HG03108 (cell line): ENCODE measurements around the gene SLCO2B1.

Experiments used
- ATAC-seq: cut with Tn5 transposase; IDR thresholded peaks from one replicate; pipeline ENCODE4 v1.9.1; 2021; ENCODE audit warnings: moderate library complexity; ENCODE audit not compliant: unreplicated experiment

SLCO2B1 gene

DNA sequence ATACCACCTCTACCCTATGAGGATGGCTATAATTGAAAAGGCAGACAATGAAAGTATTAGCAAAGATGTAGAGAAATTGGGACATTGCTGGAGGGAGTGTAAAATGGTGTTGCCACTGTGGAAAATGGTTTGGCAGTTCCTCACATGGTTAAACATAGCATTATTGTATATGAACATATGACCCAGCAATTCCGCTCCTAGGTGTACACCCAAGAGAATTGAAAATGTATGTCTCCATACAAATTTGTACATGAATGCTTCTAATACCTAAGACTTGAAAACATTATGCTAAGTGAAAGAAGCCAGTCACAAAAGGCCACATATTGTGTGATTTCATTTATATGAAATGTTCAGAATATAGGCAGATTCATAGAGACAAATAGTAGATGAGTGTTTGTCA, 10.0 kb downstream of the SLCO2B1 start:
- ATAC-seq: no peak

DNA sequence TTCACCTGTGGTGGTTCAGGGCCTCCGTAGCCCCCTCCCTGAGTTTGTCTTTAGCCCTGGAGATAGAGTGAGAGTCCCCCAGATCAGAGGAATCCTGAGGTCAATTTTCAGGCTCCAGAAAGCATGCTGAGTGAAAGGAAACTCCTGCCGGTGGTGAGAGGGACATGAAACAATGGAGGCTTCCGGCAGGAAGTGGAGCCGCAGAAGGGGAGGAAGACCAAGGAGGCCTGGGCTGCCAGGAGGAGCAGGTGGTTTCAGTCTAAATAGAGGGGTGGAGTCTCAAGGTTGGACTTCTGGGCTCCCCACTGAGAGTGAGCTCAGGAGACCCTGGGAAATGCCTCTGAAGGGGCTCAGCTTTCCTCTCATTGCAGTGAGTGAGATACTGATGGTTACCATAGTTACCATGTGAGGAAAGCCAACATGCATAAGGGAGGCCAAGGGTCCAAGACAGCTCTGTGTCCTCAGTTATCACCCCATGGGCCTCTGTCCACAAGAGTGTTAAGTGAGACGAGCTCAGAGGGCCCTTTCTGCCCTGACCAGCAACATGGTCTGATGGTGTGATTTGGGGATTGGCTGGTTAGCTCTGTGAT, 10.7 kb downstream of the SLCO2B1 start:
- no peak for ATAC-seq

DNA sequence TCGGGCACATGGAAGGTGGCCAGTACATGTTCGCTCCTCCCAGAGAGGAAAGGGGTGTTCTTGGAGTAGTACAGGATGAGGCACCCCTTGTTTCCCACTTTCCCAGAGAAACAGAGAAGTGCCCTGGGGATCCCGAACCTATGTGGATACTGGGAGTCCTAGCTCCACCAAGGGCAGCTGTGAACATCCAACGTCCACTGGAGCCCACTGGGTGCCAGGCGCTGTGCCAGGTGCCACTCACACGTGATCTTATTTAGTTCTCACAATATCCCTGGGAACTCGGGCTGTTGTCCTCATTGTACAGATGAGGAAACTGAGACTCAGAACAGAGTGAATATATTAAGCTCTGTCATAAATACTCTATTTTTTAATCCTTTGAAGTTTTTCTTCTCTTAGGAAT, 12.0 kb downstream of the SLCO2B1 start:
- no peak for ATAC-seq

DNA sequence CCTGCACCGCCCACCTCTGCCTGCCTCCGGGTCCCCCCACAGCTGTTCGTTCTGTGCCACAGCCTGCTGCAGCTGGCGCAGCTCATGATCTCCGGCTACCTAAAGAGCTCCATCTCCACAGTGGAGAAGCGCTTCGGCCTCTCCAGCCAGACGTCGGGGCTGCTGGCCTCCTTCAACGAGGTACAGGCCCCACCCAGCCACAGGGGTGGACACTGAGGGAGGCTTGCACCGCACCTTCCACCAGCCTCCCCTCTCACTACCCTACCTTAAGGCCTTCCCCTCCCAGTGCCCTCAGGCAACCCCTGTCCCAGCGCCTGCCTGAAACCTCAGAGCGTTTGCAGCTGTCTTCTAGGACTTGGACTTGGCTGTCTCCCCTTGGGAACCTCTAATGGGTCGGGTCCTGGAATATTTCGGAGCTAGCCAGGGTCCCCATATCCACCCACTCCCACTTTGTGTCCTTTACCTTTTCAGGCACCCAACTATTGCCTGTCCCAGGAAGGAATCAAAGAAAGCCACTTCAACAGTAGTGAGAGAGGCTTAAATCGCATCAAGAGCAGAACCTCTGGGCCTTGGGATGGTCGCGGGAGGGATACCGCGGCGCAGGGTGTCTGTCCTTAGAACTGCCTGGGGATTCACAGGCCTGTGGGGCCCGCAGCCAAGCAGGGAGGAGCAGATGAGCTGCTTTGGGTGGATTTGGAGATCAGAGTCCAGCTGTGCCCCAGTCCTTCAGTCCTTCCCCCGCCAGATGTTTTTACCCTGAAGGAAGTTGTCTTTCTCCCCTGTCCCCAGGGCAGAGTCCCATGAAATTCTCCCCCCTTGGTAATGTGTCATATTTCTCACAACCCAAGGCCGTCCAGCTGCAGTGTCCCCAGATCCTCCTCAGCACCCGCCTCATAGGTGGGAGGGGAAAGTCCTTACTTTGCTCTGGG, 13.3 kb downstream of the SLCO2B1 start:
- no peak for ATAC-seq

DNA sequence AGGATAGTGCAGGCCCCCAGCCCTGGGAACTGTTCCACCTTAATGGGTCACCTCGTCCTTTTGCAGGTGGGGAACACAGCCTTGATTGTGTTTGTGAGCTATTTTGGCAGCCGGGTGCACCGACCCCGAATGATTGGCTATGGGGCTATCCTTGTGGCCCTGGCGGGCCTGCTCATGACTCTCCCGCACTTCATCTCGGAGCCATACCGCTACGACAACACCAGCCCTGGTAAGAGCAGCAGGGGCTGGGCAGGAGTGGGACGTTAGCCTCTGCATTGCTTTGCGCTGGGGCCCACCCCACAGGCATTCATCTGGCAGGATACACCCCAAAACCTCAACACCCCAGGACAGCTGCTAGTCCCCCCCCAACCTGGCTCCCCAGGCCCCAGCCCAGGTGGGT, 14.8 kb downstream of the SLCO2B1 start:
- ATAC-seq: no peak

DNA sequence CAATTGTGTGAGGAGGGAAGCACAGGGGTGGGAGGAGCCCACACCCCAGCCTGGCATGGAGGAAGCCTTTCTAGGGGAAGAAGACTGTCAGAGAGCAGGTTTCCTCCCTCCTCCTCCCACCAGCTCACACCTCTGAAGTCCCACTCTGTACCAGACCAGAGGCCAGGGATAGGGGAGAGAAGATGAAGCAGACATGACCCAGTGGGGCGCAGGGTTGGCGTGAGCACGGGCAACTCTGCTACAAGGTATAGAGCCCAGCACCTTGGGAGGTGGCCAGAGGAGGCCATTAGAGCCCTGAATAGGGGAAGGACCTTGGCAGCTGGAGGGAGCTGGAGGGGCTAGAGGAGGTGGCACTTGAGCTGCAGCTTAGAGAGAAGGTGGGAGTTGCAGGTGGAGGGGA, 15.9 kb downstream of the SLCO2B1 start:
- ATAC-seq: no peak

DNA sequence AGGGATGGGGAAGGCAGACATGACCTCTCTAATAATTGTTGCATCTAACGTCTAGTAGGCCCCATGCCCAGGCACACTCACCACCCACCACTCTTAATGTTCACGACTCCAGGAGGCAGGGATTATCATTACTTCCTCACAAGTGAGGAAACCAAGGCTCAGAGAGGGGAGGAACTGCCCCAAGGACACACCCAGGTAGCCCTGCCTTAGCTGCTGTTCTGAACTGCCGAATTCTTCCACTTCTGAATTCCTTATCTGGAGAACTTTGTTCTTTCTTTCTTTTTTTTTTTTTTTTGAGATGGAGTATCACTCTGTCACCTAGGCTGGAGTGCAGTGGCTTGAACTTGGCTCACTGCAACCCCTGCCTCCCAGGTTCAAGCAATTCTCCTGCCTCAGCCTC, 16.7 kb downstream of the SLCO2B1 start:
- no peak for ATAC-seq

DNA sequence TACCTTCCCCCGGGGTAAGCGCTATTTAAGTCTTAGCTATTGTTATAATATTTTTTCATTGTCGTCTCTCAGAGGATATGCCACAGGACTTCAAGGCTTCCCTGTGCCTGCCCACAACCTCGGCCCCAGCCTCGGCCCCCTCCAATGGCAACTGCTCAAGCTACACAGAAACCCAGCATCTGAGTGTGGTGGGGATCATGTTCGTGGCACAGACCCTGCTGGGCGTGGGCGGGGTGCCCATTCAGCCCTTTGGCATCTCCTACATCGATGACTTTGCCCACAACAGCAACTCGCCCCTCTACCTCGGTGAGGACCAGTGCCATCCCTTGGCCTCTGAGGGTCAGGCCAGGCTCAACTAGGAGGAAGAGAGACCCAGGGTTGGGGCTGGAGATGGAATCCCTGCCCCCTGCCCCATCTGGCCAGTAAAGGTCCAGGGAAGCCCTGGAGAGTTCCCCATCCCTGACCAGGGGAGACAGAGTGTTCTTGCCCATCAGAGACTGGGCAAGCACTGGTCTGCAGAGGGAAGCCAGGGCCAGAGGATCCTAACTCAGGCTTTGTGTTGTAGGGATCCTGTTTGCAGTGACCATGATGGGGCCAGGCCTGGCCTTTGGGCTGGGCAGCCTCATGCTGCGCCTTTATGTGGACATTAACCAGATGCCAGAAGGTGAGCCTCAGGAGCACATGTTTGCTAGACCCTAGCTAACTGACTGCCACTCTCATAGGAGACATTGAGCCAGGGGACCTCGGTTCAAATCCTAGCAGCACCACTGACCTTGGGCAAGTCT, 18.4 kb downstream of the SLCO2B1 start:
- no peak for ATAC-seq

DNA sequence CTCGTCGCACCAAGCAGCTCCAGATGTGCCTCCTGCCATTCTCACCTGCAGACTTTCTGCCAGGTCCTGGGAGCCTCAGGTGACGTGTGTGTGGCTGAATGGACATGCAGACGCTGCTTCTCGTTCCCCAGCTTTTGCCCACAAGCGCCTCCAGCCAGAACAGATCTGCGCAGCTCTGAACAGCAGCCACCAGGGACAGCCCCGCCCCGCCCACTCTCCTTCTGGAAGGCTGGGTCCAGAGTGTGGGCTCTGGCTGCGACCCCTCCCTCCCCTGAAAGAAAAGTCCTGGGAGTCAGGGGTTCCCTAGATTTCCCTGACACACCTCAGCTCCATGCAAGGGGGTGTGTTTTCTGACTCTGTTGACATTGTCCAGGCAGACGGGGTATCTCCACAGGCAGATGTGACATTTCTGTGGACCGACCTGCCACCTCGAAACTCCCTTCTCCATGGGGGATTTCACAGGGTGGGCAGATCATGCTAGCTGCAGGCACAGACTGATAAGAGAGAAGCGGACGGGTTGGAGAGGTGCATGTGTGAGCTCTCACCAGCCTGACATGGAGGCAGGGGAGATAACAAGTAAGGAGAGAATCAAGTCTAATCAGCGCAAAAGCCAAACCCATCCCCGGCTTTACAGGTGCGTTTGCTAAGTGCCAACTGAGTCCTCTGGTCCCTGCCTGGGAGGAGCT, 19.8 kb downstream of the SLCO2B1 start:
- ATAC-seq: no peak

DNA sequence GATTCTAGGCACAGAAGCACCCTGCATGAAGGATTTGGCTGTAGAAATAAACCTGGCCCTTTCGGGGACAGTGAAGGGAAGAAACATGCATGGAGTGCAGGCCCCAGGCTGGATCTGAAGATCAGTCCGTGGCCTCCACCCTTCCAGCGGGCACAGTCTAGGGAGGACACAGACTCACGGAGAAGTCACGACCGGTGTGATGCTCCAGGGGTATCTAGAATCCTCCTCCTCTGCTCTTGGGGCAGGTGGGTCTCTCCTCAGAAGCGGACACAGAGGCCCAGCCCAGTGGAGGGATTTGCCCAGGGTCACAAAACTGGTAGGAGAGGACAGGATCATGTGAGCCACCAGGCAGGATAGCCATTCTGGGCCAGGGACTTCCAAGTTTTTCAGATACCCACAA, 22.4 kb downstream of the SLCO2B1 start:
- no peak for ATAC-seq

DNA sequence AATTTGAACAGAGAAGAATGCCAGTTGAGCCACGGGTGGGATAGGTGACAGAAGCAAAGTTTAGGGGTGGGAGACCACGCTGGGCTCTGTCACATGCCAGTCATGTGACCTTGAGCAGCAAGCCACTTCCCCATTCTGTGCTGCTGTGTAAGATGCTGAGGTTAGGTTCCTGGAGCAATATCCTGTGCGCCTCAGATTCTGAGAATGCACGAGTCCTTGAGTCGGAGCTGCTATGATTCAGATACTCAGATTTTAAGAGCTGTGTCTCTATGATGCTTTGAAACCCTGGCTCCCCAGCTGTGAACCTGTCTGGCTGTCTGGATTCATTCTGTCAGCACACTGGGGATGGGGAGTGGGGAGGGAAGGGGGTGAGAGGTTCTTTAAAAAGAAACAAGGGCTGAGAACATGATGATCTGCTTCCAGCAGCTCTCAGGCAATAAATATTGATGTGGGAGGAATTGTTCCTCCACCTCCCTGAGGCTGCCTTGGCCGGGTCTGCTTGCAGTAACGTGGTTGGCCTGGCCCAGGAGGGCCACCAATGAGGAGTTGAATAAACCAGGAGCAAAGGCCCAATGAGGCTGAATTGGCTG, 24.0 kb downstream of the SLCO2B1 start:
- ATAC-seq: no peak

DNA sequence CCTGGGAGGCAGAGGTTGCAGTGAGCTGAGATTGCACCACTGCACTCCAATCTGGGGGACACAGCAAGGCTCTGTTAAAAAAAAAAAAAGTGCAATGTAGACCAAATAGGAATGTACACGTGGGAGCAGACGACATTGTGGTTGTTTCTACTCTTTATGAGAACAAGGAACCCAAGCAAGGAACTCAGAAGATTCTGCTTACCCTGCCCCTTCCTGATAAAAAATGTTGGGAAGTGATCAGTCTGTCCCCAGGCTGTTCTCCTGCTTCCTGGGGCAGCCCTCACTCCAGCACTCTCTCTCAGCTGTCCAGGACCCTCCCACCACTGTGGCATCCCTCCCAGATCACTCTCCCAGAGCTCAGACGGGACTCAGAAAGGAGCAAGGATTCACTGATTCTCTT, 31.8 kb downstream of the SLCO2B1 start:
- ATAC-seq: no peak

DNA sequence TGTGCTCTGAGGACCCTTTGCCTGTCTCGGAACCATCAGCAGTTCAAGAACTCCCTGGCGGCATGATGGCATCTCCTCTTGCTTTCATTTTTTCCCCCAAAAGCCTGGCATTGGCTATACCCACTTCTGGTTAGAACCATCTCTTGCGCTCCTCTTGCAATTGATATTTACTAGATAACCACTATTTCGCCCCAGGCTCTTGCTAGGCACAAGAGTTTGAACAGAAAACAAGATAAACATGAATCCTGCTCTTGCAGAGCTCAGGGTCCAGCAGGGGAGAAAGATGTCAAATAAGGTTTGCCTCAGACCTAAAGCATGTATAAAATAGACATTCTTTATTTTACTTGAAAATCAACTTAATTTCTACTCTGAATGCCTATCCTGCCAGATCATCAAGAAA, 33.1 kb downstream of the SLCO2B1 start:
- no peak for ATAC-seq

DNA sequence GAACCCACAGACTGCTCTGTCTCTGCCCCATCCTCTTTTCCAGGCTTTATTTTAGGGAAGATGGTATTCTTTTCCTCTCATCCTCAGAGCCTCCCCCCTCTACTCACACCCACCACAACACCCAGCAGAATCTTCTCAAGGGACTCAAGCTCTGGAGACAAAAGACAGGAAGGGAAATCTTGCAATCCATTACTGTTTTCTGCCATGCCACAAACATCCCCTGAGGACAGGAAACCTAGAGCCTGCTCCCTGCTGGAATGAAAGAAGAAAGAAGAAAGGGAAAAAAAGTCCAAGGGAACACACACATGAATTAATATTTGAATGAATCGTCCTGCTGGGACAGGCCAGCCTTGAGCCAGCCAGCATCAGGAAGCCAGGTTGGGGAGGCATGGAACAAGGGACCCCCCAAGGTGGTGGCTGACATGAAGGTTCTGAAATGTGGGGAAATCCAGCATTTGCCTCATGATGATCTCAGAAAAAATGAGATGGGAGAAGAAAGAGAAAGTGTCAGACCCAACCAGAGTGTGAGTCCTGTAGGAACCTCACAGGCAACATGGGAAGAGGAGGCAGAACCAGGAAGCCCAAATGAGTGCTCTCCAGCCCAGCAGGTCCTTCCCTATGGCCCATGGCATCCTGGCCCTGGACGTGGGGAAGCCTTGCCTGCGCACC, 34.0 kb downstream of the SLCO2B1 start:
- ATAC-seq: no peak

DNA sequence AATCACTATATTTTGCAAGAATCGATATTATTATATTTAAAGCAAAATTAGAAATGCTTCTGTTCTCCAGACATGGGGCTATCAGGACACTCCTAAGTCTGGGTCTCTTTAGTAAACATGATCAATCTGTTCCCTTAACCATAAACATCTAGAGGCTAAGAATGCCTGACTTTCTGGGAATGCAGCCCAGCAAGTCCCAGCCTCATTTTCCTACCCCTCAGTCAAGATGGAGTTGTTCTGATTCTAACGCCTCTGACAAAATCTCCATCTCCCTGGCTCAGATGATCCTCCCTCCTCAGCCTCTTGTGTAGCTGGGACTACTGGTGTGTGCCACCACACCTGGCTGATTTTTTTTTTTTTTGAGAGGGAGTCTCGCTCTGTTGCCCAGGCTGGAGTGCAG, 35.0 kb downstream of the SLCO2B1 start:
- ATAC-seq: no peak

DNA sequence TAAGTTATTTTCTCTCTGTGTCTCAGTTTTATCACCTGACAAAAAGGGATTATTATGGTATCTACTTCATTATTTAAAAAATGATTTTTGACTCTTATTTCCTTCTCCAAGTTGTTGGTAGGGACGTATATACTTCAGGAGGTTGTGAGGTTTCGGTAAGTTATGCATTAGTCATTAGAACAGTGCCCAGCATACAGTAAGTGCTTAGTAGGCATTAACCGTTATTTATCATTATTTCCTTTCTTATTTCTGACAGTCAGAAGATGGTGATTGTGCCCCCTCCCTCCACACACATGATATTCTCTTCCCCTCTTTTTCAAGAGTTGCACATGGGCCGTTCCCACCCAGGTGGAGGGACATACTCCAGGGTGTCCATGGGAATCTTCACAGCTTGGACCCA, 36.1 kb downstream of the SLCO2B1 start:
- no peak for ATAC-seq

DNA sequence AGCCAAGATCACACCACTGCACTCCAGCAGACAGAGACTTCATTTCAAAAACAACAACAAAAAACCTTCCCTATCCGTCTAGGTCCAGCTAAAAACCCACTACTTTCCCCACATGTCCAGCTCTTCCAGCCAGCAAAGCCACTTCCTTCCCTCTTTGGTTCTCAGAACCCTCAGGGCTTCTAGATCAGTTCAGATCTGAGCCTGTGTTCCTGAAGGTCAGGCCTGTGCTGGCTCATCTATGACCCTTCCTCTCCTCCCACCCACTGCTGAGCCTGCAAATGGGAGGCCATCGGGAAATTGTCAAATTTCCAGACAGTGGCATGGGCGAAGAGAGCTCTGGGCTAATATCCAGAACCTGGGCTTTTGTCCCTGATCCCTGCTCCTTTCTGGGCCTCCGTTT, 37.8 kb downstream of the SLCO2B1 start:
- ATAC-seq: no peak

DNA sequence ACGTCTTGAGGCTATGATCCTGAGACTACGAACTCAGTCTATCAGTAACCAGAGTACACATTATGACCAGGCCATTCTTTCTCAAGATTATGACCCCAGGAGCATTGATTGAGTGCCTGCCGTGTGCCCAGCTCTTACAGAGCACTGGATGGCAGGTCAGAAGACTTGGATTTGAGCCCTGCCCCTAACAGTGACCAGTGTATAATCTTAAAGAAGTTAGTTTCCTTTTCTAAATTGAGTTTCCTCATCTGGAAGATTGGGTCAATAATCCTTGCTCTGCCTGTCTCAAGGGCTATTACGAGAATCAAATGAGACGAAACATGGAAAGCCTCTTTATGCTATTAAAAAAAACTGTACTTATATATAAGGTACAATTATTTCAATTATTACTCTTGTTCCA, 38.2 kb downstream of the SLCO2B1 start:
- ATAC-seq: no peak

DNA sequence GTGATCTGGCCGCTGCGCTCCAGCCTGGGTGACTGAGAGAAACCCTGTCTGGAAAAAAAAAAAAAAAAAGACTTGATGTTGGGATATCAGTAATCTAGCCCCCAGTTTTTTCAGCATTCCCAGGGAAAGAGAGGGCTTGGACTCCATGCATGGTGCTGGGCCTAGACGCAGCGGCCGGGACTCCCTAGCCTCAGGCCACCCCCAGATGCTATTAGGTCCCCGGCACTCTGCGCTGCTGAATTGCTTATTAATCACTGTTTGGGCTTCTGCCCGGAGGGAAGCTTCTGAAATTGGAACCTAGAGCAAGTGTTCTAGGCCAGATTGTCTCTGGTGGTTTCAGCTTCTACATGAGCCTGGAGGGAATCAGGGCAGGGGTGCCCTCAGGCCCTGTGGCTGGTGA, 39.0 kb downstream of the SLCO2B1 start:
- no peak for ATAC-seq

DNA sequence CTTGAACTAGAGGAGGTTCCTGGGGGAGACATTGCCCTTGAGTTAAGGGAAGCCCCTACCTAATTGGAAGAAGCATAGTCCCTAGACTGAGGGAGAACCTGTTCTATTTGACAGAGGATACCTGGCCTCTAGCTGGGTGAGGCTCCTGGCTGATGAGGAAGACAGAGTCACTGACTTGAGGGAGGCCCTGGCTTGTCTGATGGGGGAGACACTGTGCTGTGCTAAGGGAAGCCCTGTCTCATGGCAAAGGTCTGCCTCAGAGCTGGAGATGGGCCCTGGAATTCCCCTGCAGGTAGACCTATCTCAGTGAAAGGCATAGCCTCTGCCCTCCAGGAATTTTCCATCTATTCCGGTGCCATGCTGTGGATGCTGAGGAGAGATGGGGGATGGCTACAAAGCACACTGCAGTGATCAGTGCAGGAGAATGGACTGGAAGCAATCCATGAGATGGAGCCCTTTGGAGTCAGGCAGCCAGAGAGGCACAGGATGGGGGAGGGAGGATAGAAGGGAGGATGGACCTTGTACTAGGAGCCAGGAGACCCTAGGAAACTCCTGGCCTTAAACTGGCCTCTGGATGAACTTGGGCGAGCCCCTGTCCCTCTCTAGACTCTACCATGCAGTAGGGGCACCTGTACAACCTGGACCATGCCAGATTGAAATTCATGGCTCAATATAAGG, 39.9 kb downstream of the SLCO2B1 start:
- no peak for ATAC-seq
